CD14-positive monocyte (primary cell): Measurements from ENCODE around the gene CLIC3. TPM values are rescaled to one million over a fixed set of nuclear protein-coding genes. Genes with fewer than 3 reads are reported as not detected.

Experiments used
- DNase-seq, 3 donors: peaks; one replicate each; pipeline ENCODE4 v3.0.0-alpha.2; 2011 to 2022
- H2AFZ ChIP-seq: 2 replicates; pipeline ENCODE4 v1.6.0; 2012; ENCODE audit warnings: mild to moderate bottlenecking, low read depth, low read length, inconsistent platforms; ENCODE audit not compliant: insufficient read depth, poor library complexity, severe bottlenecking
- H3K27ac ChIP-seq, 2 donors: 1 replicate in 1 of 2; 2 replicates in 1 of 2; pipeline ENCODE4 v1.5.1; 2012 to 2013; ENCODE audit warnings: low read length in 2 of 2, control low read depth in 1 of 2, inconsistent platforms in 1 of 2, low read depth in 1 of 2, mild to moderate bottlenecking in 1 of 2
- H3K27me3 ChIP-seq, 2 donors: one replicate each; pipeline versions ENCODE4 v1.6.0 to v1.6.1; 2011 to 2013; ENCODE audit warnings: low read length in 2 of 2; ENCODE audit not compliant: control insufficient read depth in 2 of 2, insufficient read depth in 2 of 2
- H3K36me3 ChIP-seq, 2 donors: replicated peaks in 1 of 2; 1 replicate in 1 of 2; 2 replicates in 1 of 2; pipeline versions ENCODE4 v1.5.1 to v1.6.1; 2012 to 2013; ENCODE audit warnings: low read length in 2 of 2, control low read depth in 1 of 2, inconsistent platforms in 1 of 2, mild to moderate bottlenecking in 1 of 2; ENCODE audit not compliant: insufficient read depth in 2 of 2, control insufficient read depth in 1 of 2
- H3K4me1 ChIP-seq, 2 donors: 1 replicate in 1 of 2; 2 replicates in 1 of 2; pipeline versions ENCODE4 v1.5.1 to v1.6.1; 2012 to 2013; ENCODE audit warnings: low read length in 2 of 2, control low read depth in 1 of 2, inconsistent platforms in 1 of 2, mild to moderate bottlenecking in 1 of 2, moderate library complexity in 1 of 2; ENCODE audit not compliant: insufficient read depth in 2 of 2, control insufficient read depth in 1 of 2
- H3K4me2 ChIP-seq: replicated peaks from 2 replicates; pipeline ENCODE3; 2012; ENCODE audit warnings: low read length, moderate library complexity, mild to moderate bottlenecking; ENCODE audit not compliant: poor library complexity, severe bottlenecking; ENCODE audit errors: extremely low read depth
- H3K4me3 ChIP-seq, 3 experiments: fragments of 200-600 bp in 1 of 3; sonication (generic) in 1 of 3; replicated peaks in 1 of 3; 1 replicate in 2 of 3; 2 replicates in 1 of 3; pipeline ENCODE4 v1.5.1; 2011 to 2013; ENCODE audit warnings: low read length in 3 of 3, mild to moderate bottlenecking in 3 of 3, control low read depth in 2 of 3, low read depth in 2 of 3, inconsistent platforms in 1 of 3, moderate library complexity in 1 of 3
- H3K79me2 ChIP-seq: 2 replicates; pipeline ENCODE4 v1.6.0; 2012; ENCODE audit warnings: mild to moderate bottlenecking, control low read depth, inconsistent platforms, low read length, moderate library complexity; ENCODE audit not compliant: insufficient read depth
- H3K9ac ChIP-seq: 2 replicates; pipeline ENCODE4 v1.6.0; 2017; ENCODE audit warnings: low read length, mild to moderate bottlenecking; ENCODE audit not compliant: insufficient read depth, poor library complexity, severe bottlenecking
- H3K9me3 ChIP-seq, 2 donors: replicated peaks in 1 of 2; 1 replicate in 1 of 2; 2 replicates in 1 of 2; pipeline versions ENCODE4 v1.5.1 to v1.6.1; 2012 to 2013; ENCODE audit warnings: low read length in 2 of 2, control low read depth in 1 of 2; ENCODE audit not compliant: control insufficient read depth in 1 of 2, insufficient read depth in 1 of 2
- H4K20me1 ChIP-seq: 2 replicates; pipeline ENCODE4 v1.6.0; 2012; ENCODE audit warnings: mild to moderate bottlenecking, low read length, control low read depth, moderate library complexity; ENCODE audit not compliant: insufficient read depth
- H3K27ac Mint-ChIP-seq, 7 donors: one replicate each; pipeline ENCODE4 v1.8.0; 2020; ENCODE audit warnings: mild to moderate bottlenecking in 7 of 7, mixed read lengths in 7 of 7, moderate library complexity in 6 of 7, inconsistent platforms in 2 of 7
- H3K27me3 Mint-ChIP-seq, 3 donors: one replicate each; pipeline ENCODE4 v1.8.0; 2021 to 2022; ENCODE audit warnings: low read depth in 3 of 3, mild to moderate bottlenecking in 3 of 3, mixed read lengths in 3 of 3, moderate library complexity in 3 of 3, inconsistent platforms in 1 of 3
- H3K36me3 Mint-ChIP-seq, 2 donors: one replicate each; pipeline ENCODE4 v1.8.0; 2020; ENCODE audit warnings: mixed read lengths in 2 of 2, inconsistent platforms in 1 of 2, mild to moderate bottlenecking in 1 of 2
- H3K4me1 Mint-ChIP-seq: one replicate; pipeline ENCODE4 v1.8.0; 2020; ENCODE audit warnings: mild to moderate bottlenecking, mixed read lengths
- H3K4me3 Mint-ChIP-seq, 2 donors: one replicate each; pipeline ENCODE4 v1.8.0; 2020; ENCODE audit warnings: mild to moderate bottlenecking in 2 of 2, mixed read lengths in 2 of 2, moderate library complexity in 1 of 2
- H3K9me3 Mint-ChIP-seq, 7 donors: one replicate each; pipeline ENCODE4 v1.8.0; 2020 to 2022; ENCODE audit warnings: mixed read lengths in 7 of 7, mild to moderate bottlenecking in 6 of 7, moderate library complexity in 6 of 7, inconsistent platforms in 2 of 7
- WGBS: methylation state at CpG from one replicate; pipeline ENCODE4 v1.1.5; 2013; ENCODE audit warnings: missing lambda C conversion rate; ENCODE audit not compliant: insufficient coverage; 5-methylcytosine and 5-hydroxymethylcytosine counted together
- intact Hi-C, 2 donors: fragments of 100-400 bp; cut with micrococcal nuclease; formaldehyde crosslinking; loops; one replicate each; pipeline versions ENCODE4 v1.15.0 to v1.15.1; 2023
- polyA plus RNA-seq, 3 donors: library from polyadenylated mRNA; depleted of rRNA in 1 of 3; unstranded in 2 of 3; stranded (reverse) in 1 of 3; fragments of 300-500 nt in 2 of 3; fragments of >200 nt in 1 of 3; fragmentation: Illumina TruSeq in 2 of 3; gene quantifications; 1 replicate in 2 of 3; 2 replicates in 1 of 3; pipeline ENCODE4 v1.2.3, GENCODE V29; 2012 to 2021
- TF ChIP-seq, protein P1 (sequence below): fragments of 200-600 bp; IDR thresholded peaks from one replicate; pipeline ENCODE4 v1.8.0; 2022; ENCODE audit warnings: antibody characterized with exemption, mild to moderate bottlenecking

Gene CLIC3
- polyA plus RNA-seq, 3 donors: 0.29 to 0.51 TPM; not detected in 1

DNA sequence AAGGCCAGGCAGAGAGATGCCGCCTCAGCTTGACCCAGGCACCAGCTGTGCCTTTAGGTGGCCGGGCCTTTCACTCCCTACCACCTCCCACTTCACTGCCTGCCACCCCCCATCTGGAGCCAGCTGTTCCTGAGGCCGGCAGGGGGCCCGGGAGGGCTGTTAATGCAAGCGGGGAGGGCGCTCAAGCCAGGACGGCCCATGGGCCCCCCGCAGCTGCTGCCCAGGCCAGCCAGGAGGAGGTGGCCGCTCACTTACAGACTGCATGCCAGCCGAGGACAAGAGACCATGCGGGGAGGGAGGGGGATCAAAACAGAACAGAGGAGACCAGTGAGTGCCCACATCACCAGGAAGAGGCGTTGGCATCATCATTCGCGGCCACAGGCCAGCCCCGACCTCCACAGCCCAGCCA is 27.2 kb upstream of the CLIC3 start:
- Histone ChIP-seq H2AFZ (no peak overlapping the region), H3K9me3 (no peaks in the 10 kb centered on the region), H3K27me3 (no peaks in the 10 kb centered on the region), H3K4me1 (peaks cover 11 to 24% of the 10 kb centered on the region in 2 donors), H3K4me3 (no peak overlapping the region), H3K9ac (no peak overlapping the region), H3K79me2 (peaks cover 2% of the 10 kb centered on the region), H4K20me1 (peaks cover 2% of the 10 kb centered on the region), H3K4me2 (no peak overlapping the region), H3K27ac (no peak overlapping the region), H3K36me3 (no peaks in the 10 kb centered on the region)
- no peak for DNase-seq
- TF ChIP-seq, protein P1, sequence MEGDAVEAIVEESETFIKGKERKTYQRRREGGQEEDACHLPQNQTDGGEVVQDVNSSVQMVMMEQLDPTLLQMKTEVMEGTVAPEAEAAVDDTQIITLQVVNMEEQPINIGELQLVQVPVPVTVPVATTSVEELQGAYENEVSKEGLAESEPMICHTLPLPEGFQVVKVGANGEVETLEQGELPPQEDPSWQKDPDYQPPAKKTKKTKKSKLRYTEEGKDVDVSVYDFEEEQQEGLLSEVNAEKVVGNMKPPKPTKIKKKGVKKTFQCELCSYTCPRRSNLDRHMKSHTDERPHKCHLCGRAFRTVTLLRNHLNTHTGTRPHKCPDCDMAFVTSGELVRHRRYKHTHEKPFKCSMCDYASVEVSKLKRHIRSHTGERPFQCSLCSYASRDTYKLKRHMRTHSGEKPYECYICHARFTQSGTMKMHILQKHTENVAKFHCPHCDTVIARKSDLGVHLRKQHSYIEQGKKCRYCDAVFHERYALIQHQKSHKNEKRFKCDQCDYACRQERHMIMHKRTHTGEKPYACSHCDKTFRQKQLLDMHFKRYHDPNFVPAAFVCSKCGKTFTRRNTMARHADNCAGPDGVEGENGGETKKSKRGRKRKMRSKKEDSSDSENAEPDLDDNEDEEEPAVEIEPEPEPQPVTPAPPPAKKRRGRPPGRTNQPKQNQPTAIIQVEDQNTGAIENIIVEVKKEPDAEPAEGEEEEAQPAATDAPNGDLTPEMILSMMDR: no peak
- Mint-ChIP-seq H3K27ac (no peak overlapping the region), H3K27me3 (peaks cover 4 to 7% (median 7%) of the 10 kb centered on the region in 3 donors), H3K4me3 (no peak overlapping the region), H3K4me1 (peaks cover 11% of the 10 kb centered on the region), H3K9me3 (peaks cover 0 to 5% (median 2%) of the 10 kb centered on the region in 7 donors), H3K36me3 (peaks cover 0 to 2% of the 10 kb centered on the region in 2 donors)
- 85% methylated on average over 11 of the region's 15 CpGs for WGBS
- intact Hi-C loops: no loop called here

GRCh38 chr9:137023157-137023556 is 26.8 kb upstream of the CLIC3 start:
- H3K79me2 ChIP-seq: no peaks in the 10 kb centered on the region
- no peak for DNase-seq
- peaks cover 4 to 7% (median 7%) of the 10 kb centered on the region in 3 donors for H3K27me3 Mint-ChIP-seq
- TF ChIP-seq, protein P1: no peak
- no peak overlapping the region for H3K9ac ChIP-seq
- peaks cover 0 to 5% (median 2%) of the 10 kb centered on the region in 7 donors for H3K9me3 Mint-ChIP-seq
- H3K4me2 ChIP-seq: no peak overlapping the region
- H3K36me3 ChIP-seq: no peaks in the 10 kb centered on the region
- H3K4me1 ChIP-seq: peaks cover 9 to 20% of the 10 kb centered on the region in 2 donors
- H3K27ac ChIP-seq: no peak overlapping the region
- H3K4me3 Mint-ChIP-seq: no peak overlapping the region
- no peaks in the 10 kb centered on the region for H4K20me1 ChIP-seq
- H3K36me3 Mint-ChIP-seq: peaks cover 0 to 2% of the 10 kb centered on the region in 2 donors
- H3K4me1 Mint-ChIP-seq: peaks cover 10% of the 10 kb centered on the region
- no peak overlapping the region for H3K27ac Mint-ChIP-seq
- no peaks in the 10 kb centered on the region for H3K27me3 ChIP-seq
- intact Hi-C loops: no loop called here
- 93% methylated on average over 7 of the region's 7 CpGs for WGBS
- H3K9me3 ChIP-seq: no peaks in the 10 kb centered on the region
- H2AFZ ChIP-seq: no peak overlapping the region
- no peak overlapping the region for H3K4me3 ChIP-seq
